HG03442 (cell line): ENCODE results near the gene AGO1.
"Not testable (repeated sequence)": the region's sequence is repeated elsewhere in the genome, so short reads cannot be mapped to it uniquely, and the experiment has no call there.

Source experiments
- ATAC-seq: cut with Tn5 transposase; IDR thresholded peaks from one replicate; pipeline ENCODE4 v1.9.1; 2021; ENCODE audit warnings: mild to moderate bottlenecking, moderate library complexity; ENCODE audit not compliant: unreplicated experiment

The AGO1 gene

GRCh38 chr1:35869245-35869950, 13.6 kb upstream of the AGO1 start:
- ATAC-seq, result not testable (repeated sequence)

- ATAC-seq, result no peak
Measured at GRCh38 chr1:35870651-35871309, 12.2 kb upstream of the AGO1 start.

DNA sequence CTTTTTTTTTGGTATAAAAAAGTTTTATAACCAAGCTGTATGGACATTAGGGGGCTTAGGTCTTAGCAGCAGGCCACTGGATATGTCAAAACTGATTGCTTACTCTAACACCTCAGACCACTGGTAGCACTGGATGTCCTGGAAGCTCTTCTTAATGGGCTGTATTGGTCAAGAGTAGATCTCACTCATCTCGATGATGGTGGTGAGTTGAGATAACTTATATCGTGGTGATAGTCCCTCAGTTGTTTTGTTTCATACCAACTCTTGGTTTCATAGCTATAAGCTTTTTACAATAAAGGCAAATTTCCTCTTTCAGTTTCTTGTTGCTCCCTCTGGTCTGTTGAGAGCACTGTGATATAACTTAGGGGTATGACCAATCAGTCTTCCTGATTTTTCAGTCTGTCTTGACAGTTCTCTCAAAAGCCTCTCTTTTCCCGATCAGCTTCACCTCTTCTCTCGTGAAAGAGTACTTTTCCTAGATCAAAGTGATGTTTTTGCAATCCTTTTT, 9.7 kb upstream of the AGO1 start:
- no peak for ATAC-seq

- not testable (repeated sequence) for ATAC-seq
Measured at GRCh38 chr1:35874115-35874514, 8.9 kb upstream of the AGO1 start.

GRCh38 chr1:35876988-35877387, 6.0 kb upstream of the AGO1 start:
- no peak for ATAC-seq

- ATAC-seq, result no peak
Measured at GRCh38 chr1:35881850-35882273, 1.1 kb upstream of the AGO1 start.

DNA sequence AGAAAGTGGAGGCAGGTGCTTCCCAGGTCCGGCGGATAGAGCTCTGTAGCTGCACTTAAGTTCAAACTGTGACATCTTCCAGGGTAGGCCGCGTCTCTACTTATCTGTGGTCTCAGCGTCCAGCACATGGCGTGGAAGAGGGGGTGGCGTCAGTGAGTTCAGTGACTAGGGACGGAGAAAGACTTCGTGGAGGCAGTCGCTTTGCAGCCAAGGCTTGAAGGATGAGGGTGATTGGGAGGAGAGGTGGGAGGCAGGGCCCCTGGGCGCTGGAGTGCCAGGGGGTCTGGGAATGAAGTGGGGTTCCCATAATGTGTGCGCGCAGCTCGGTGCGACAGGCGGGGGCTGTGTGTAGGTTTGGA, 444 bp upstream of the AGO1 start:
- no peak for ATAC-seq

- ATAC-seq, result peak; percentile 10
Measured at GRCh38 chr1:35883635-35884101, 659 bp downstream of the AGO1 start.

- no peak for ATAC-seq
Measured at GRCh38 chr1:35884934-35885333, 1.9 kb downstream of the AGO1 start.

DNA sequence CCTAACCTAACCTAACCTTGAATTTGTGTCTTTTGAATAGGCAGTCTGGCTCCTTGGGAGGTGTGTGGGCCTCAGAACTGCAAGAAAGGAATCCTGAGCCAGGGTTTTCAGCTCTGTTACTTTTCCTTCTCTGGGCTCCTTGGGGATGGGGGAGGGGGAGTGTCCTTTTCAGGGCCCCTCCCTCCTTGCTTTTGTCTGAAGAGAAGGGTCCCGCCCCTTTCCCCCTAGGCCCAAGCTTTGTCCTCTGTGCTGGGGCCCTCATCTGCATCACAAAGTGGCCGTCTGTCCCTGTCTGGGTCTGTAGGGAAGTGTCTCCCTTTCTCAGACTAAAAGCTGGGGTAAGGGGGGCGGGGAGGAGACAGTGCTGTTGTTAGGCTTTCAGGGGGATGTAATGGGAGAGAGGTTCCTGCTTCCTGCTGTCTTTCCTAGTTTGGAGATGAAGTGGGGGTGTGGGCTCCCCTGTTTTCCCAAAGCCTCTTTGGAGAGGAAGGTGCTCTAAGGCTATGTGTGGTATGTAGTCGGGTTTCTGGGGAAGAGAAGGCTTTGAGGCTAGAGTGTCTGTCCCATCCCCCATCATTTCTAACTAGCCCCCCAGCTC, 3.1 kb downstream of the AGO1 start:
- ATAC-seq, result no peak

- no peak for ATAC-seq
Measured at GRCh38 chr1:35886577-35887431, 3.8 kb downstream of the AGO1 start.

GRCh38 chr1:35887508-35887907, 4.5 kb downstream of the AGO1 start:
- ATAC-seq, result no peak

DNA sequence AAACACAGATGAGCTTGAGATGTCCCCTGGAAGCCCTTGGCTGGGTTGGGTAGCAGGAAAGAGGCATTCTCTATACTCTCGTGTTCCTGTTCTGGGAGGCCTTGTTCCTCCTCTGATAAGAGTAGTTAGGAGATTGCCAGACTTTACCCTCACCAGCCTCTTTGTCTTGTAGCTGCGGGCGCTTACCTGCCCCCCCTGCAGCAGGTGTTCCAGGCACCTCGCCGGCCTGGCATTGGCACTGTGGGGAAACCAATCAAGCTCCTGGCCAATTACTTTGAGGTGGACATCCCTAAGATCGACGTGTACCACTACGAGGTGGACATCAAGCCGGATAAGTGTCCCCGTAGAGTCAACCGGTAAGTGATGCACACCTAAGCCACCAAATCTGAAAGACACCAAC, 5.2 kb downstream of the AGO1 start:
- ATAC-seq, result no peak

DNA sequence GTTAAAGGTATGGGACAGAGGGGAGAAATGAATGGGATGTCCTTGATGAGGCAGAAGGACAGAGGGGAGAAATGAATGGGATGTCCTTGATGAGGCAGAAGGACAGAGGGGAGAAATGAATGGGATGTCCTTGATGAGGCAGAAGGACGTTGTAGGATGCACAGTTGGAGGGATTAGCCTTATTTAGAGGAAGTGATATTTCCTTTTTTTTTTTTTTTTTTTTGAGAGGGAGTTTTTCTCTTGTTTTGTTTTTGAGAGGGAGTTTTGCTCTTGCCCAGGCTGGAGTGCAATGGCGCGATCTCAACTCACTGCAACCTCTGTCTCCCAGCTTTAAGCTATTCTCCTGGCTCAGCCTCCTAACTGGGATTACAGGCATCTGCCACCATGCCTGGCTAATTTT, 6.0 kb downstream of the AGO1 start:
- not testable (repeated sequence) for ATAC-seq

DNA sequence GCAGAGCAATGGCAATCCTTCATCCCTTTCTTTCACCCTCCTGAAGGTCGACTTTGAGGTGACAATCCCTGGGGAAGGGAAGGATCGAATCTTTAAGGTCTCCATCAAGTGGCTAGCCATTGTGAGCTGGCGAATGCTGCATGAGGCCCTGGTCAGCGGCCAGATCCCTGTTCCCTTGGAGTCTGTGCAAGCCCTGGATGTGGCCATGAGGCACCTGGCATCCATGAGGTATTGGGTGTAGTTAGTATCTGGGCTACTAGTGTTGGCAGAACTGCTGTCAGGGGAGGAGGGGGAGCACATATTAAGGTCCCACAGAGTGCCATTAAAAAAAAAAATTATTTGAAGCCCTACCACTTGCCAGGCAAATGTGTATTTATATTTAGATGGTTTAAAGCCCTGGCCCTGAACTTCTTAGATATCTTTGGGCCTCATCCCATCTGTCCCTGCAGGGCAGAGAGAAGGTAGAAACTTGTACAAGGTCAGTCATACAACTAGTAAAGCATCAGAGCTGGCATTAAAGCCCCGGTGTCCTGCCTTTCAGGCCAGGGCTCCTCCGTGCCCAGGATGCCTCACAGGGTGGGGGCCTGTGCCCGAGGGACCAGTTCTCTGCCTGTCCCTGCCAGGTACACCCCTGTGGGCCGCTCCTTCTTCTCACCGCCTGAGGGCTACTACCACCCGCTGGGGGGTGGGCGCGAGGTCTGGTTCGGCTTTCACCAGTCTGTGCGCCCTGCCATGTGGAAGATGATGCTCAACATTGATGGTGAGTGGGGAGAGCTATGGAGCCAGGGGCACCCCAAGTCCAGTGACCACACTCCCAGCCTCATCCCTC, 10.3 kb downstream of the AGO1 start:
- ATAC-seq, result no peak

- ATAC-seq, result peak; percentile 79
Measured at GRCh38 chr1:35894183-35894582, 11.2 kb downstream of the AGO1 start.

DNA sequence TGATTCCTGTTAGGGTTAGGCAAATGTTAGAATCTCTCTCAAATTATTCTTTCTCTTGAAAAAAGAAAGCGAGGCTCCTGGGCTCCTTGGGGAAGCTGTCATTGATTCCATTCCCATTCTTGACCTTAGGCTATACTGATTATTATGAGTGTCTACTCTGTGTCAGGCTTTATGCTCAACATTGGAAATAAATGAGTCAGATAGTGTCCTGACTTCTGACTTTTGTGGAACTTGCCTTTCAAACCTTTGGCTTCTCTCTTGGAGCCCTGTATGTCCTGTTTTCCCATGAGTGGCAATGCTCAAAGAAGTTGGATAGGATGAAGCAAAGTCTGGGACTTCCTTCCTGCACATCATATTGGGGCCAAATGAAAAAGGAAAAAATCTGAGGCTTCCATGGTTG, 11.6 kb downstream of the AGO1 start:
- ATAC-seq, result no peak

GRCh38 chr1:35899941-35900340, 16.9 kb downstream of the AGO1 start:
- ATAC-seq, result no peak

DNA sequence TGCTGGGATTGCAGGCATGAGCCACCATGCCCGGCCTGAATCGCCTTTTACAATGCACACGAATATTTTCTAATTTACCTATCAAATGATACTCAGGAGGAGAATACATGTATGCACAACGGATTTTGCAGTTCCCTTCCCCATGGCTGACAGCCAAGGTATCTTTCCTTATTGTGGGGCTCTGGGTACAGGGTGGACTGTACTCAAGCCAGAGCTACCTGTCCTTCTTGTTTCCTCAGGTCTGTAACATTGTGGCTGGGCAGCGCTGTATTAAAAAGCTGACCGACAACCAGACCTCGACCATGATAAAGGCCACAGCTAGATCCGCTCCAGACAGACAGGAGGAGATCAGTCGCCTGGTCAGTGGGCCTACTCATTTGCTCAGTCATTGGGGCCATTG, 18.2 kb downstream of the AGO1 start:
- no peak for ATAC-seq

DNA sequence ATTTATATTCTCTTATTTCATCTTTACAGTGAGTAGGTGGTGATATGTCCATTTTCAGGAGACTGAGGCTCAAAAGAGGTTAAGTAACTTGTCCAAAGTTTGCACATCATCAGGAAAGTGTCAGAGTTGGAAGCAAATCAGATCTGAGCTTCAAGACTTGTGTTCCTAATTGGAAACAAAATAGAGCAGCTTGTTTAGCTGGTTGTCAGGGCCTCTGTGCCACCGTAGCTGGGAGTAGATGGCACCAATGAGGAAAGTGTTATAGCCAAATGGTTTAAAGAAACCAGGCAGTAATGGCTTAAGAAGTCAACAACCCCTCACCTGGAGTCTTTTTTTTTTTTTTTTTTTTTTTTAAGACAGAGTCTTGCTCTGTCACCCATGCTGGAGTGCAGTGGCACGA, 19.7 kb downstream of the AGO1 start:
- no peak for ATAC-seq
